SU-DHL-6 (cell line): ENCODE data around the gene TMEM33.

Experiments
- H2AFZ ChIP-seq: fragments of 200-600 bp; sonication (generic); 2 replicates; pipeline ENCODE4 v1.6.1; 2014; ENCODE audit warnings: low read depth, mild to moderate bottlenecking, moderate library complexity, mixed read lengths, antibody characterized with exemption, low read length; ENCODE audit not compliant: severe bottlenecking
- H3F3A ChIP-seq: fragments of 200-600 bp; shearing (Covaris generic); 2 replicates; pipeline ENCODE4 v1.6.0; 2016; ENCODE audit warnings: antibody characterized with exemption, mild to moderate bottlenecking; ENCODE audit not compliant: insufficient read depth
- H3K27ac ChIP-seq: fragments of 200-600 bp; sonication (generic); 2 replicates; pipeline ENCODE4 v1.5.1; 2016; ENCODE audit warnings: low read depth, mild to moderate bottlenecking, low read length, moderate library complexity, mixed read lengths
- H3K27me3 ChIP-seq: fragments of 200-600 bp; sonication (generic), shearing (Covaris generic); 2 replicates; pipeline ENCODE4 v1.6.0; 2014; ENCODE audit warnings: mild to moderate bottlenecking, low read length
- H3K36me3 ChIP-seq: fragments of 200-600 bp; sonication (generic); 2 replicates; pipeline ENCODE4 v1.6.1; 2014; ENCODE audit warnings: mild to moderate bottlenecking, low read length, mixed read lengths
- H3K4me2 ChIP-seq: fragments of 300-600, 200-600 bp; shearing (Covaris generic), sonication (generic); 2 replicates; pipeline ENCODE4 v1.6.0; 2014; ENCODE audit warnings: low read length, low read depth, mild to moderate bottlenecking; ENCODE audit not compliant: poor library complexity, severe bottlenecking
- H3K4me3 ChIP-seq: fragments of 200-600 bp; sonication (generic); 2 replicates; pipeline ENCODE4 v1.5.1; 2014; ENCODE audit warnings: antibody characterized with exemption, low read length, mild to moderate bottlenecking, mixed read lengths; ENCODE audit not compliant: insufficient read depth, poor library complexity, severe bottlenecking
- H3K79me2 ChIP-seq: fragments of 200-600 bp; sonication (generic); 2 replicates; pipeline ENCODE4 v1.6.1; 2014; ENCODE audit warnings: mild to moderate bottlenecking, low read length, moderate library complexity; ENCODE audit not compliant: insufficient read depth
- H3K9ac ChIP-seq: fragments of 200-600 bp; sonication (generic); 2 replicates; pipeline ENCODE4 v1.7.0; 2014; ENCODE audit warnings: mild to moderate bottlenecking, low read length
- H3K9me2 ChIP-seq: fragments of 200-600 bp; sonication (generic); replicated peaks from 2 replicates; pipeline ENCODE4 v1.6.1; 2014; ENCODE audit warnings: low read length; ENCODE audit not compliant: insufficient read depth
- H3K9me3 ChIP-seq: fragments of 200-600 bp; sonication (generic); 2 replicates; pipeline ENCODE4 v1.6.1; 2014; ENCODE audit warnings: low read length, mixed read lengths; ENCODE audit not compliant: insufficient read depth
- H4K20me1 ChIP-seq: fragments of 200-600 bp; sonication (generic); 2 replicates; pipeline ENCODE4 v1.6.1; 2014; ENCODE audit warnings: low read depth, mild to moderate bottlenecking, antibody characterized with exemption, low read length, moderate library complexity, mixed read lengths
- EZH2phosphoT487 ChIP-seq: fragments of 200-600 bp; sonication (generic), shearing (Covaris generic); conservative IDR thresholded peaks from 2 replicates; pipeline ENCODE4 v1.6.1; 2018; ENCODE audit warnings: mild to moderate bottlenecking, antibody characterized with exemption, low read length, moderate library complexity, mixed read lengths
- TF ChIP-seq, protein P1 (sequence below): fragments of 200-600 bp; sonication (generic); IDR thresholded peaks from one replicate; pipeline ENCODE4 v1.5.1; 2017; ENCODE audit warnings: antibody characterized with exemption, mild to moderate bottlenecking, low read length, moderate library complexity; ENCODE audit not compliant: insufficient read depth, poor library complexity, severe bottlenecking

Gene TMEM33

DNA sequence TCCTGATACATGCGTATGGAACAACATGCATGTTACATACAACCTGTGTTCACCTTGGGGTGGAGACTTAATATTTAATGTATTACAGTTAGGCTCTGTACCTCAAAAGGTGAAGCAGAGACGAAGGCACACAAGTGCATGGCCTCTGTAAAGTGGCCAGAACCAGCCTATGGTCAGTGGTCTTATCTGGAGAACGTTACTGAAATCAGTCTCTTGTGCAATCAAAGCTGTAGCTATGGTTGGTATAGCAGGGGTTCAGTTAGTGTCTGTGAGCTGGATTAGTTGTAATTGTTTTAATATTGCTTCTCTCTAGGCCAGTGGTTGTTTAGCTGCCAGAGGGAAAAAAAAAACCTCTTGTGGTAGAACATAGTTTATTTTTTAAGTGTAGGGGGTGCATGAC lies 2.2 kb upstream of the TMEM33 start:
- no peak for TF ChIP-seq EZH2phosphoT487
- TF ChIP-seq, protein P1, sequence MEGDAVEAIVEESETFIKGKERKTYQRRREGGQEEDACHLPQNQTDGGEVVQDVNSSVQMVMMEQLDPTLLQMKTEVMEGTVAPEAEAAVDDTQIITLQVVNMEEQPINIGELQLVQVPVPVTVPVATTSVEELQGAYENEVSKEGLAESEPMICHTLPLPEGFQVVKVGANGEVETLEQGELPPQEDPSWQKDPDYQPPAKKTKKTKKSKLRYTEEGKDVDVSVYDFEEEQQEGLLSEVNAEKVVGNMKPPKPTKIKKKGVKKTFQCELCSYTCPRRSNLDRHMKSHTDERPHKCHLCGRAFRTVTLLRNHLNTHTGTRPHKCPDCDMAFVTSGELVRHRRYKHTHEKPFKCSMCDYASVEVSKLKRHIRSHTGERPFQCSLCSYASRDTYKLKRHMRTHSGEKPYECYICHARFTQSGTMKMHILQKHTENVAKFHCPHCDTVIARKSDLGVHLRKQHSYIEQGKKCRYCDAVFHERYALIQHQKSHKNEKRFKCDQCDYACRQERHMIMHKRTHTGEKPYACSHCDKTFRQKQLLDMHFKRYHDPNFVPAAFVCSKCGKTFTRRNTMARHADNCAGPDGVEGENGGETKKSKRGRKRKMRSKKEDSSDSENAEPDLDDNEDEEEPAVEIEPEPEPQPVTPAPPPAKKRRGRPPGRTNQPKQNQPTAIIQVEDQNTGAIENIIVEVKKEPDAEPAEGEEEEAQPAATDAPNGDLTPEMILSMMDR, result no peak
- no peaks in the 10 kb centered on the region for H3K27me3 ChIP-seq

DNA sequence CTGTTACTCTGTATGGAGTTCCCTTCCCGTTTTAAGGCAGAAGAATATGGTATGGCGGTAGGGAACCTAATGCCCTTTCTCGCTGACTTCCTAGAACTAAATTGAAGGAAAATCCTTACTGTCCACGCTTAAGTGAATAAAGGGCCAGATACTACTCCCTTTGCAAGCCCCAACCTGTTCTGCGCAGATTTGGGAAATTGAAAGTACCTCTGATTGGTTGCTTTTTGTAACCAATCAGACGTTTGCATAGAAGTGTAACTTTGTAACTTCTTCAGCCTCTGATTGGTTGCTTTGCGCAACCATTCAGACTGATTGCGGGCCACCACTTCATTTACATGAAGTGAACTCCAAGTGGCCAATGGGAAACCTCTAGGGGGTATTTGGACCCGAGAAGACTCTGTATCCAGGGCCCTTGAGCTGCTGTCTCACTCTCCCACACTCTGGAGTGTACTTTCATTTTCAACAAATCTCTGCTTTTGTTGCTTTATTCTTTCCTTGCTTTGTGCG lies 1.2 kb upstream of the TMEM33 start:
- peak overlapping the region; percentile 92 for H2AFZ ChIP-seq
- H3K9me2 ChIP-seq, result no peaks in the 10 kb centered on the region
- H3K9me3 ChIP-seq, result no peaks in the 10 kb centered on the region
- no peak overlapping the region for H3K9ac ChIP-seq
- H3K4me3 ChIP-seq, result no peak overlapping the region
- H3K36me3 ChIP-seq, result peaks cover 14% of the 10 kb centered on the region
- TF ChIP-seq, protein P1, result no peak
- TF ChIP-seq EZH2phosphoT487, result no peak
- peaks cover 7% of the 10 kb centered on the region; the same call in 1 of the 2 replicates for H4K20me1 ChIP-seq
- no peaks in the 10 kb centered on the region for H3K27me3 ChIP-seq
- H3F3A ChIP-seq, result no peaks in the 10 kb centered on the region; the same call in 1 of the 2 replicates
- H3K27ac ChIP-seq, result no peak overlapping the region
- peaks cover 41% of the 10 kb centered on the region for H3K79me2 ChIP-seq
- peak overlapping the region; percentile 59 for H3K4me2 ChIP-seq

More for the DNA sequence above, 2.2 kb upstream of the TMEM33 start:
- Histone ChIP-seq H2AFZ (no peak overlapping the region), H3K79me2 (peaks cover 30% of the 10 kb centered on the region), H3K4me2 (no peak overlapping the region), H3K27ac (no peak overlapping the region), H3K9me2 (no peaks in the 10 kb centered on the region), H4K20me1 (peaks cover 4% of the 10 kb centered on the region; the same call in 1 of the 2 replicates), H3F3A (no peaks in the 10 kb centered on the region; the same call in 1 of the 2 replicates), H3K36me3 (peaks cover 3% of the 10 kb centered on the region; the same call in 1 of the 2 replicates), H3K9me3 (no peaks in the 10 kb centered on the region), H3K4me3 (no peak overlapping the region), H3K9ac (no peak overlapping the region)

DNA sequence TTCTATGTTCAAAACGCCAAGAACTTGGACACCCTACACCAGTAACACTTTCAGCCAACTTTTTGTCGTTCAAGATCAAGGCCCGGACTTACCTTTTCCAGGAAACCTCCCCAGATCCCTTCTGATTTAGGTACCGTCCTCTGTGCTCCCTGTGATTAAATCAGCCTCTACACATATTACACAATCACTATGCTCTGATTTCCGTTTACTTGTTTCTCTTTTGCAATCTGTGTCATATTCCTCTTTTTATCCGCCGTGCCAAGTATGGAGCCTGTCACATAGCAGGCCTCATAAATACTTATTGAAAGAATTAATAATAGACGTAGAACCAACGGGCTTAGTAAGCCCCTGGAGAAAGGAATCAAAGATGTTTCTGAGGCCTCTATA lies 722 bp upstream of the TMEM33 start:
- Histone ChIP-seq H3K27ac (no peak overlapping the region), H3K36me3 (peaks cover 18% of the 10 kb centered on the region), H3K9me3 (no peaks in the 10 kb centered on the region), H3K4me2 (peak overlapping the region; percentile 59), H2AFZ (peak overlapping the region; percentile 92), H3K4me3 (peak overlapping the region; percentile 100), H3K79me2 (peaks cover 45% of the 10 kb centered on the region), H3F3A (no peaks in the 10 kb centered on the region; the same call in 1 of the 2 replicates), H4K20me1 (peaks cover 7% of the 10 kb centered on the region; the same call in 1 of the 2 replicates), H3K9ac (peak overlapping the region; percentile 96; the same call in 1 of the 2 replicates), H3K27me3 (no peaks in the 10 kb centered on the region), H3K9me2 (no peaks in the 10 kb centered on the region)
- TF ChIP-seq, protein P1, result no peak
- no peak for TF ChIP-seq EZH2phosphoT487
